ENCODE results near the gene HTT. TPM values are rescaled to one million over a fixed set of nuclear protein-coding genes. Genes with fewer than 3 reads are reported as not detected.

Gene HTT
- total RNA-seq, 2 donors from 2014 or later = 18.1 to 30.5 TPM

DNA sequence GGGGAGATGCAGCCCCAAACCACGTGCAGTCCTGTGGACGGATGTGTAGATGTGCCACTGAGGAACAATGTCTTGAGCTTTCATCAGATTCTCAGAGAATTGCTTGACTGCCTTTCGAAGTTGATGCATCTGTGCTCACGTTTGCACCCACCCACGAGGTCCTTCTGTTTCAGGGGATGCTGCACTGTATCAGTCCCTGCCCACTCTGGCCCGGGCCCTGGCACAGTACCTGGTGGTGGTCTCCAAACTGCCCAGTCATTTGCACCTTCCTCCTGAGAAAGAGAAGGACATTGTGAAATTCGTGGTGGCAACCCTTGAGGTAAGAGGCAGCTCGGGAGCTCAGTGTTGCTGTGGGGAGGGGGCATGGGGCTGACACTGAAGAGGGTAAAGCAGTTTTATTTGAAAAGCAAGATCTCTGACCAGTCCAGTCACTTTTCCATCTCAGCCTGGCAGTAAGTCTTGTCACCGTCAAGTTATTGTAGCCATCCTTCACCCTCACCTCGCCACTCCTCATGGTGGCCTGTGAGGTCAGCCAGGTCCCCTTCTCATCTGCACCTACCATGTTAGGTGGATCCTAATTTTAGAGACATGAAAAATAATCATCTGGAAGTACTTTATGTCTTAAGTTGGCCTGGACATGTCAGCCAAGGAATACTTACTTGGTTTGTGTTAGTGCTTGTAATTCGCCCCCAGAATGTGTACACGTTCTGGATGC, 138.1 kb downstream of the HTT start:
- DNase-seq (ENCODE audit: low spot score) = no peak
- no peak for TF ChIP-seq CTCF (IDR thresholded peaks at IDR 0.05)
- H3K36me3 ChIP-seq = peaks cover 89% of the 10 kb centered on the region
- no peaks in the 10 kb centered on the region for H3K9me3 ChIP-seq
- no peak overlapping the region for H3K4me3 ChIP-seq
- H3K27ac ChIP-seq = no peak overlapping the region
- H3K27me3 ChIP-seq = no peaks in the 10 kb centered on the region
- H3K4me1 ChIP-seq = no peaks in the 10 kb centered on the region

DNA sequence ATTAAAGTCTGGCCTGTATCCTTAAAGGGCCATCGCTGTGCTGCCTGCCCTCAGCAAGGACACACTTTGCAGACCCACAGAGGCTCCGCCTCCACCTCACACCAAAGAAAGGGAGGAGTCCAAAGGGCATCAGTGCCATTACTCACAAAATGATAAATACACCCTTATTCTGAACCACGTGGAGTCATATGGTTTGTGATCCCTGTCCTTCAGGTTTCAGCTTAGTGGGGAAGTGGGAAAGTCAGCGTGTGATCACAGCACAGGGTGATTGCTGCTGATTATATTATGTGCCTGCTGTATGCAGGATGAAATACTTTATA, 138.6 kb downstream of the HTT start:
- Histone ChIP-seq H3K27me3 (no peaks in the 10 kb centered on the region), H3K9me3 (no peaks in the 10 kb centered on the region), H3K36me3 (peaks cover 91% of the 10 kb centered on the region), H3K27ac (no peak overlapping the region), H3K4me3 (no peak overlapping the region), H3K4me1 (no peaks in the 10 kb centered on the region)
- TF ChIP-seq CTCF (IDR thresholded peaks at IDR 0.05) = no peak
- DNase-seq (ENCODE audit: low spot score) = no peak

GRCh38 chr4:3213661-3214250, 139.3 kb downstream of the HTT start:
- TF ChIP-seq CTCF (IDR thresholded peaks at IDR 0.05) = no peak
- no peak for DNase-seq (ENCODE audit: low spot score)

DNA sequence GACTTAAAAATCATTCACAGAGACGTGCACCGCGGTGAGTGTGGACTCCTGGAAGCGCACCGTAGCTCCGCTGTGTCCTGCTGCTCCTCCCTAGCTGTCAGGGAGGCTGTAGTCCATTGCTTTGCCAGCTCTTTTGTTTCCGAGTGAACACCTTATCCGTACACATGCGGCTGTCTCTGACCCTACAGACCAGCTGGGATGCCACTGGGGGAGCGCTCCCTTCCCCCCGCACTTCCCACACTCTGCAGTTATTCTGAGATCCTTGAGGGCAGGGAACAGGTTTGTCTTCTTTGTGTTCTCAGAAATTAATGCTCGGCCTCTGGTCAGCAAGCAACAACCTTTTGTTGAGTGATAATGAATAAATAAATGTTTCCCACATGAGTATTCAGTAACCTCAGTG, 140.8 kb downstream of the HTT start:
- TF ChIP-seq CTCF (IDR thresholded peaks at IDR 0.05) = no peak
- Histone ChIP-seq H3K27me3 (no peaks in the 10 kb centered on the region), H3K4me3 (no peak overlapping the region), H3K4me1 (no peaks in the 10 kb centered on the region), H3K27ac (no peak overlapping the region), H3K9me3 (no peaks in the 10 kb centered on the region), H3K36me3 (peaks cover 88% of the 10 kb centered on the region)
- no peak for DNase-seq (ENCODE audit: low spot score)

More at GRCh38 chr4:3213661-3214250, 139.3 kb downstream of the HTT start:
- H3K27me3 ChIP-seq = no peaks in the 10 kb centered on the region
- no peak overlapping the region for H3K27ac ChIP-seq
- no peaks in the 10 kb centered on the region for H3K4me1 ChIP-seq
- no peaks in the 10 kb centered on the region for H3K9me3 ChIP-seq
- no peak overlapping the region for H3K4me3 ChIP-seq
- H3K36me3 ChIP-seq = peaks cover 91% of the 10 kb centered on the region

GRCh38 chr4:3215733-3216132, 141.3 kb downstream of the HTT start:
- no peak for DNase-seq (ENCODE audit: low spot score)
- TF ChIP-seq CTCF (IDR thresholded peaks at IDR 0.05) = no peak
- Histone ChIP-seq H3K4me1 (no peaks in the 10 kb centered on the region), H3K9me3 (no peaks in the 10 kb centered on the region), H3K27ac (no peak overlapping the region), H3K36me3 (peaks cover 89% of the 10 kb centered on the region), H3K27me3 (no peaks in the 10 kb centered on the region), H3K4me3 (no peak overlapping the region)

- Histone ChIP-seq H3K4me3 (no peak overlapping the region), H3K27me3 (no peaks in the 10 kb centered on the region), H3K36me3 (peaks cover 89% of the 10 kb centered on the region), H3K4me1 (no peaks in the 10 kb centered on the region), H3K9me3 (no peaks in the 10 kb centered on the region), H3K27ac (no peak overlapping the region)
- no peak for TF ChIP-seq CTCF (IDR thresholded peaks at IDR 0.05)
- no peak for DNase-seq (ENCODE audit: low spot score)
These were observed 142.8 kb downstream of the HTT start for GRCh38 chr4:3217266-3217665.
